A673 (cell line): ENCODE measurements around the gene NRGN. TPM values are rescaled to one million over a fixed set of nuclear protein-coding genes. Genes with fewer than 3 reads are reported as not detected.

Experiments
- BruUV-seq: library from RNA; stranded (reverse); fragments of 400-500 nt; replicated peaks from 2 replicates; lab custom pipeline; 2021; lab: Mats Ljungman, UMichigan
- CTCF ChIA-PET: fragments of 300-600 bp; sonication (Branson Sonifier 250); formaldehyde crosslinking; loops from one replicate; lab custom pipeline; 2022; ENCODE audit warnings: antibody characterized with exemption; lab: Charles Lee
- POLR2A ChIA-PET: fragments of 300-600 bp; sonication (Branson Sonifier 250); formaldehyde crosslinking; loops from one replicate; lab custom pipeline; 2022; ENCODE audit warnings: antibody characterized with exemption; ENCODE audit not compliant: low non-redundant PET; lab: Charles Lee
- DNase-seq: peaks from one replicate; pipeline ENCODE4 v3.0.0-alpha.2; 2015; ENCODE audit warnings: low spot score
- H3K27ac ChIP-seq: fragments of 200-600 bp; sonication (generic); 2 replicates; pipeline ENCODE4 v1.5.1; 2016; ENCODE audit warnings: mixed run types, low read depth, mild to moderate bottlenecking, mixed read lengths, antibody characterized with exemption, low read length; ENCODE audit not compliant: poor library complexity, severe bottlenecking
- H3K27me3 ChIP-seq: fragments of 200-600 bp; sonication (generic); replicated peaks from 2 replicates; pipeline ENCODE4 v1.6.1; 2017; ENCODE audit warnings: mixed run types, low read depth, mild to moderate bottlenecking, mixed read lengths, antibody characterized with exemption, low read length; ENCODE audit not compliant: insufficient read depth, poor library complexity
- H3K36me3 ChIP-seq: fragments of 200-600 bp; sonication (generic); 2 replicates; pipeline ENCODE4 v1.6.1; 2016; ENCODE audit warnings: mixed run types, mild to moderate bottlenecking, mixed read lengths, antibody characterized with exemption, low read length; ENCODE audit not compliant: insufficient read depth, poor library complexity, severe bottlenecking
- H3K4me1 ChIP-seq: fragments of 200-600 bp; sonication (generic); 2 replicates; pipeline ENCODE4 v1.6.1; 2017; ENCODE audit warnings: mixed run types, mild to moderate bottlenecking, mixed read lengths, antibody characterized with exemption, low read length; ENCODE audit not compliant: insufficient read depth, poor library complexity, severe bottlenecking
- H3K4me3 ChIP-seq: fragments of 200-600 bp; sonication (generic); 2 replicates; pipeline ENCODE4 v1.5.1; 2016; ENCODE audit warnings: low read depth, mixed run types, mild to moderate bottlenecking, mixed read lengths, low read length; ENCODE audit not compliant: poor library complexity, severe bottlenecking
- H3K9me3 ChIP-seq: fragments of 200-600 bp; sonication (generic); 2 replicates; pipeline ENCODE4 v1.6.1; 2016; ENCODE audit warnings: mixed run types, low read depth, mild to moderate bottlenecking, mixed read lengths, antibody characterized with exemption, low read length; ENCODE audit not compliant: poor library complexity, severe bottlenecking
- EZH2 ChIP-seq: fragments of 200-600 bp; sonication (generic); IDR thresholded peaks from 2 replicates; pipeline ENCODE4 v1.6.1; 2017; ENCODE audit warnings: borderline replicate concordance, low read depth, mild to moderate bottlenecking, mixed read lengths, antibody characterized with exemption, low read length; ENCODE audit not compliant: poor library complexity, severe bottlenecking
- intact Hi-C: fragments of 100-400 bp; cut with micrococcal nuclease; formaldehyde crosslinking; loops from one replicate; pipeline ENCODE4 v1.10.0; 2022; ENCODE audit not compliant: unreplicated experiment
- total RNA-seq: library from RNA; stranded (reverse); gene quantifications from 2 replicates; pipeline ENCODE4 v1.2.3, GENCODE V29; 2021
- TF ChIP-seq, protein P1 (sequence below): fragments of 300-800, 200-600 bp; sonication (generic); conservative IDR thresholded peaks from 2 replicates; pipeline ENCODE4 v1.5.1; 2017; ENCODE audit warnings: low read depth, mild to moderate bottlenecking, antibody characterized with exemption, low read length, moderate library complexity, mixed read lengths

Gene NRGN
- total RNA-seq, 1 experiment from 2014 or later, result 38.1 TPM

DNA sequence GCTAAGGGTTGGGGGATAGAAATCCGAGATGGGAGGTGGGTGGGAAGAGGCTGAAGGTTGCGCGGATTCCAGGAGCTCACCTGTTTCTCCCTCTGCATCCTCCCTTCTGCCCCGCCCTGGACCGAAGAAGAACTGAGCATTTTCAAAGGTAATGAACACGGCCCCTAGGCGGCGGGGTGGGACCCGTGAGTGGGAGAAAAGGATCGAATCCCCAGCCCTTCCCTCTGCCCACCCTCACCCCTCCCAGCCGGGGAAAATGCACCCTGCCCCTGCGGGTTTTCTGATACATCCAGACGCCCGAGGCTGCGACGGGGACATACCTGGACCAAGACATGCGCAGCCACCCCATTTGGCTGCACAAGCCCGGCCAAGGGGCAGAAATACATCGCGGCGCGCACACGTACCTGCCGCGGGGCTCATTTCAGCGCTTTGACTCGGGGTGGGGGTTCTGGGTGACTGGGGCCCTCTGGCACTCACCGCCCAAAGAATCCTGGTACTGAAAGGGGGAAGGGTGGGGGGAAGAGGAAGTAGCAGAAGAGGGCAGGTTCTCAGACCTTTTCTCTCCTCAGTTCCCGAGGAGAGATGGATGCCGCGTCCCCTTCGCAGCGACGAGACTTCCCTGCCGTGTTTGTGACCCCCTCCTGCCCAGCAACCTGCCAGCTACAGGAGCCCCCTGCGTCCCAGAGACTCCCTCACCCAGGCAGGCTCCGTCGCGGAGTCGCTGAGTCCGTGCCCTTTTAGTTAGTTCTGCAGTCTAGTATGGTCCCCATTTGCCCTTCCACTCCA, 6.3 kb downstream of the NRGN start:
- TF ChIP-seq, protein P1, sequence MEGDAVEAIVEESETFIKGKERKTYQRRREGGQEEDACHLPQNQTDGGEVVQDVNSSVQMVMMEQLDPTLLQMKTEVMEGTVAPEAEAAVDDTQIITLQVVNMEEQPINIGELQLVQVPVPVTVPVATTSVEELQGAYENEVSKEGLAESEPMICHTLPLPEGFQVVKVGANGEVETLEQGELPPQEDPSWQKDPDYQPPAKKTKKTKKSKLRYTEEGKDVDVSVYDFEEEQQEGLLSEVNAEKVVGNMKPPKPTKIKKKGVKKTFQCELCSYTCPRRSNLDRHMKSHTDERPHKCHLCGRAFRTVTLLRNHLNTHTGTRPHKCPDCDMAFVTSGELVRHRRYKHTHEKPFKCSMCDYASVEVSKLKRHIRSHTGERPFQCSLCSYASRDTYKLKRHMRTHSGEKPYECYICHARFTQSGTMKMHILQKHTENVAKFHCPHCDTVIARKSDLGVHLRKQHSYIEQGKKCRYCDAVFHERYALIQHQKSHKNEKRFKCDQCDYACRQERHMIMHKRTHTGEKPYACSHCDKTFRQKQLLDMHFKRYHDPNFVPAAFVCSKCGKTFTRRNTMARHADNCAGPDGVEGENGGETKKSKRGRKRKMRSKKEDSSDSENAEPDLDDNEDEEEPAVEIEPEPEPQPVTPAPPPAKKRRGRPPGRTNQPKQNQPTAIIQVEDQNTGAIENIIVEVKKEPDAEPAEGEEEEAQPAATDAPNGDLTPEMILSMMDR, result peak; percentile 46
- TF ChIP-seq EZH2, result no peak
- no peaks in the 10 kb centered on the region for H3K27me3 ChIP-seq
- POLR2A ChIA-PET, result no interaction called here
- DNase-seq, result peak; percentile 48
- H3K4me1 ChIP-seq, result peaks cover 24% of the 10 kb centered on the region
- no peaks in the 10 kb centered on the region for H3K36me3 ChIP-seq
- no peaks in the 10 kb centered on the region for H3K9me3 ChIP-seq
- CTCF ChIA-PET, result interaction anchor here (0.5 to 1.6 kb wide), 7 partner anchors 13 to 130 kb away, joined by 3 to 6 read pairs (median 4); partner anchors contain the start of genes MSANTD2 and SIAE
- H3K4me3 ChIP-seq, result peak overlapping the region; percentile 48
- H3K27ac ChIP-seq, result no peak overlapping the region
- intact Hi-C loops, result loop anchor here (1.0 kb wide), 1 partner anchor 72 kb away; no protein-coding TSS in a partner anchor
- BruUV-seq, result no TSS peak

DNA sequence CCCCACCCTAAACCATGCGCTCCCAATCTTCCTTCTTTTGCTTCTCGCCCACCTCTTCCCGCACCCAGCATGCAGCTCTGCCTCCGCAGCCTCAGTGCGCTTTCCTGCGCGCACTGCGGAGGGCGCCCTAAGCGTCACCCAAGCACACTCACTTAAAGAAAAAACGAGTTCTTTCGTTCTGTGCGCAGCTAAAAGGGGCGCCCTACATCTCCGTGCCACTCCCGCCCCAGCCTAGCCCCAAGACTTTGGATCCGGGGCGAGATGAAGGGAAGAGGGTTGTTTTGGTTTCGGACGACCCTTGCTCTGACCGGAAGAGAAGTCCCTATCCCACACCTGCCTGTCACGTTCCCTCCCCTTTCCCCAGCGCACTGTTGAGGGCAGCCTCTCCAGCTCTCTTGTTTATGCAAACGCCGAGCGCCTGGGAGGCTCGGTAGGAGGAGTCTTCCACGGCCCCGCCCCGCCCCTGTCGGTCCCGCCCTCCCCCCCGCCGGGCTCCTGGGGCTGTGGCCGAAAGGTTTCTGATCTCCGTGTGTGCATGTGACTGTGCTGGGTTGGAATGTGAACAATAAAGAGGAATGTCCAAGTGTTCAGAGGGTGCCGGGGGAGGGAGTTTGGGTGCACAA, 7.0 kb downstream of the NRGN start:
- no peaks in the 10 kb centered on the region for H3K27me3 ChIP-seq
- no peak overlapping the region for H3K27ac ChIP-seq

DNA sequence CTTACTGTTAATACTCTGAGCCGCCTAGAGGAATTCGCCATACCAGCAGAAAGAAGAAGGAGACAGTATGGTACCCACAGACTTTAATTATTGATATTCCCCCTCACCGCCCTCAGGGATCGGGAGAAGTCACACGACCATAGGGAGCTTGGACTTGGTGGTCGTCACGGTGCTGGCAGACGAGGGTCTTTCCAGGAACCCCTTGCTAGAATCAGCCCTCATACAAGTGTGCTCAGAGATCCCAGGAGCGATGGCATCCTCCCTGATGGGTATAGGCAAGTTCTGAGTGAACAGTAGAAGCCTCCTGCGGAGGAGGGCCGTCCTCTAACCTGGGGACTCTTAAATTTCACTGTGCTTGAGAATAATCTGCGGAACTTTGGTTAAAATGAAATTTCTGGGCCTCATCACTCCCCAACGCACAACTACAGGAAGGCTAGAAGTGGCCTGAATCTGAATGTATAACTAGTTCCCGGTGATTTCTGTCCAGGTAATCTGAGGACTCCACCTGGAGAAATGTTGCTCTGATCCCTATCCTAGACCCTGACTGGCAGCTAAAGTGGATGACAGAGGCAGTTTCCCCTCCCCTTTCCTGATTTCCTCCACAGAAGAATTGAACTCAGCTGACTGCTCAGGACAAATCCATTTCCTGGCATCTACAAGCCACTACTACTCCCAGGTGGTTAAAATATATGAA, 7.8 kb downstream of the NRGN start:
- no peaks in the 10 kb centered on the region for H3K9me3 ChIP-seq
- no peak overlapping the region for H3K4me3 ChIP-seq
- intact Hi-C loops, result no loop called here
- DNase-seq, result no peak
- no peak overlapping the region for H3K27ac ChIP-seq
- ChIA-PET POLR2A (no interaction called here), CTCF (no interaction called here)
- H3K27me3 ChIP-seq, result no peaks in the 10 kb centered on the region
- peaks cover 11% of the 10 kb centered on the region for H3K4me1 ChIP-seq
- BruUV-seq, result no TSS peak
- no peaks in the 10 kb centered on the region for H3K36me3 ChIP-seq
- TF ChIP-seq EZH2, result no peak
- TF ChIP-seq, protein P1, result no peak

More for the DNA sequence above, 7.0 kb downstream of the NRGN start:
- TF ChIP-seq, protein P1, result peak; percentile 88
- TF ChIP-seq EZH2, result no peak
- BruUV-seq, result TSS peak; percentile 17
- intact Hi-C loops, result loop anchor here (1.0 kb wide), 1 partner anchor 72 kb away; no protein-coding TSS in a partner anchor
- ChIA-PET CTCF (interaction anchor here (0.5 to 1.6 kb wide), 7 partner anchors 12 to 130 kb away, joined by 3 to 6 read pairs (median 4); partner anchors contain the start of genes MSANTD2 and SIAE), POLR2A (no interaction called here)
- H3K9me3 ChIP-seq, result no peaks in the 10 kb centered on the region
- no peaks in the 10 kb centered on the region for H3K36me3 ChIP-seq
- DNase-seq, result peak; percentile 84
- peak overlapping the region; percentile 48 for H3K4me3 ChIP-seq
- H3K4me1 ChIP-seq, result peaks cover 17% of the 10 kb centered on the region
